ENCODE data around the gene IFNA6.
"Not testable (repeated sequence)": the region's sequence is repeated elsewhere in the genome, so short reads cannot be mapped to it uniquely, and the experiment has no call there.

DNA sequence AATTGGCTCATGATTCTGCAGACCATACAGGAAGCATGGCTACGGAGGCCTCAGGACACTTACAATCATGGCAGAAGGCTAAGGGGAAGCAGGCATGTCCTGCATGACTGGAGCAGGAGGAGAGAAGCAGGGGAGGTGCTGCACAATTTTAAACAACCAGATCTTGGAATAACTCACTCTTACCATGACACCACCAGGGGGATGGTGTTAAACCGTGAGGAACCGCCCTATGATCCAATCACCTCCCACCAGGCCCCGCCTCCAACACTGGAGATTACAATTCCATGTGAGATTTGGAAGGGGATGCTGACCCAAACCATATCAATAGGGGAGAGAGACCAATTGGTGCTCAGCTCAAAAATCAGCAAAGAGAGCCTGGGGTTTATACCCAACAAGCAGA lies 20.8 kb upstream of the IFNA6 start:
- TF ChIP-seq, protein P1, sequence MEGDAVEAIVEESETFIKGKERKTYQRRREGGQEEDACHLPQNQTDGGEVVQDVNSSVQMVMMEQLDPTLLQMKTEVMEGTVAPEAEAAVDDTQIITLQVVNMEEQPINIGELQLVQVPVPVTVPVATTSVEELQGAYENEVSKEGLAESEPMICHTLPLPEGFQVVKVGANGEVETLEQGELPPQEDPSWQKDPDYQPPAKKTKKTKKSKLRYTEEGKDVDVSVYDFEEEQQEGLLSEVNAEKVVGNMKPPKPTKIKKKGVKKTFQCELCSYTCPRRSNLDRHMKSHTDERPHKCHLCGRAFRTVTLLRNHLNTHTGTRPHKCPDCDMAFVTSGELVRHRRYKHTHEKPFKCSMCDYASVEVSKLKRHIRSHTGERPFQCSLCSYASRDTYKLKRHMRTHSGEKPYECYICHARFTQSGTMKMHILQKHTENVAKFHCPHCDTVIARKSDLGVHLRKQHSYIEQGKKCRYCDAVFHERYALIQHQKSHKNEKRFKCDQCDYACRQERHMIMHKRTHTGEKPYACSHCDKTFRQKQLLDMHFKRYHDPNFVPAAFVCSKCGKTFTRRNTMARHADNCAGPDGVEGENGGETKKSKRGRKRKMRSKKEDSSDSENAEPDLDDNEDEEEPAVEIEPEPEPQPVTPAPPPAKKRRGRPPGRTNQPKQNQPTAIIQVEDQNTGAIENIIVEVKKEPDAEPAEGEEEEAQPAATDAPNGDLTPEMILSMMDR (IDR thresholded peaks at IDR 0.05) = not testable (repeated sequence)
- not testable (repeated sequence) for TF ChIP-seq POLR2A, POLR2AphosphoS5 (IDR thresholded peaks at IDR 0.05)

Measured in breast epithelium (tissue), 3 donors.